Endodermal cell (in vitro differentiated cells): ENCODE data around the gene MEIG1. TPM values are rescaled to one million over a fixed set of nuclear protein-coding genes. Genes with fewer than 3 reads are reported as not detected.
"Not testable (repeated sequence)": the region's sequence is repeated elsewhere in the genome, so short reads cannot be mapped to it uniquely, and the experiment has no call there.

Experiments
- DNase-seq: peaks from one replicate; pipeline ENCODE4 v3.0.0-alpha.2; 2017
- H3K27ac ChIP-seq: 2 replicates; pipeline ENCODE4 v1.5.1; 2013; ENCODE audit warnings: mild to moderate bottlenecking, low read depth, low read length, moderate library complexity
- H3K27me3 ChIP-seq: 2 replicates; pipeline ENCODE4 v1.6.1; 2013; ENCODE audit warnings: mild to moderate bottlenecking, low read length, moderate library complexity; ENCODE audit not compliant: insufficient read depth, control insufficient read depth, poor library complexity, severe bottlenecking
- H3K36me3 ChIP-seq: 2 replicates; pipeline ENCODE4 v1.7.0; 2013; ENCODE audit warnings: mild to moderate bottlenecking, low read length, moderate library complexity; ENCODE audit not compliant: control insufficient read depth, insufficient read depth
- H3K4me1 ChIP-seq: one replicate; pipeline ENCODE4 v1.7.0; 2013; ENCODE audit warnings: low read length; ENCODE audit not compliant: control insufficient read depth, insufficient read depth
- H3K4me3 ChIP-seq: 2 replicates; pipeline ENCODE4 v1.5.1; 2013; ENCODE audit warnings: mild to moderate bottlenecking, low read length, moderate library complexity
- H3K9ac ChIP-seq: 2 replicates; pipeline ENCODE4 v1.6.1; 2013; ENCODE audit warnings: mild to moderate bottlenecking, low read length, moderate library complexity; ENCODE audit not compliant: poor library complexity, severe bottlenecking; ENCODE audit errors: extremely low read depth
- H3K9me3 ChIP-seq: 2 replicates; pipeline ENCODE4 v1.6.1; 2013; ENCODE audit warnings: mild to moderate bottlenecking, low read length, moderate library complexity; ENCODE audit not compliant: control insufficient read depth
- H3K27ac Mint-ChIP-seq: 2 replicates; pipeline ENCODE4 v1.8.0; 2020; ENCODE audit warnings: mixed read lengths
- H3K27me3 Mint-ChIP-seq: 2 replicates; pipeline ENCODE4 v1.8.0; 2021; ENCODE audit warnings: mild to moderate bottlenecking, mixed read lengths; ENCODE audit not compliant: insufficient read depth
- H3K36me3 Mint-ChIP-seq: 2 replicates; pipeline ENCODE4 v1.8.0; 2020; ENCODE audit warnings: low read depth, mixed read lengths
- H3K4me1 Mint-ChIP-seq: 2 replicates; pipeline ENCODE4 v1.8.0; 2020; ENCODE audit warnings: mixed read lengths
- H3K4me3 Mint-ChIP-seq: 2 replicates; pipeline ENCODE4 v1.8.0; 2020; ENCODE audit warnings: mild to moderate bottlenecking, moderate library complexity, mixed read lengths
- H3K9me3 Mint-ChIP-seq: 2 replicates; pipeline ENCODE4 v1.8.0; 2020; ENCODE audit warnings: mild to moderate bottlenecking, mixed read lengths
- CTCF ChIP-seq: fragments of 200-600 bp; sonication (generic); conservative IDR thresholded peaks from 2 replicates; pipeline ENCODE4 v1.5.0; 2021; ENCODE audit warnings: antibody characterized with exemption, mild to moderate bottlenecking
- WGBS, 2 experiments: methylation state at CpG; one replicate each; pipeline versions ENCODE4 v1.1.5 to v1.1.7; 2013; ENCODE audit warnings: missing lambda C conversion rate in 2 of 2, mixed read lengths in 1 of 2; ENCODE audit not compliant: insufficient coverage in 1 of 2, insufficient read length in 1 of 2; 5-methylcytosine and 5-hydroxymethylcytosine counted together
- total RNA-seq, 2 donors: library from RNA; stranded (reverse); fragmentation: NEBNext Ultra II Directional in 1 of 2; extraction: Animal tissue kit (Norgen Biotek cat#: 25700) in 1 of 2; gene quantifications; 2 replicates in 1 of 2; 3 replicates in 1 of 2; pipeline ENCODE4 v1.2.1, GENCODE V29; 2021

Gene MEIG1
- total RNA-seq, 2 donors from 2014 or later = 0.46 TPM; not detected in 1

- H3K36me3 ChIP-seq = peaks cover 17% of the 10 kb centered on the region
- Mint-ChIP-seq H3K36me3 (peaks cover 56% of the 10 kb centered on the region), H3K4me3 (no peak overlapping the region), H3K27ac (no peak overlapping the region), H3K4me1 (no peaks in the 10 kb centered on the region), H3K27me3 (no peaks in the 10 kb centered on the region), H3K9me3 (no peaks in the 10 kb centered on the region)
- H3K27me3 ChIP-seq = no peaks in the 10 kb centered on the region
- no peaks in the 10 kb centered on the region for H3K9me3 ChIP-seq
- H3K9ac ChIP-seq = no peak overlapping the region
- no peak overlapping the region for H3K27ac ChIP-seq
- H3K4me1 ChIP-seq = no peaks in the 10 kb centered on the region
- 94 to 98% methylated on average over 11 to 13 of the region's 13 CpGs for WGBS, 2 experiments
- no peak for DNase-seq
- H3K4me3 ChIP-seq = no peak overlapping the region
- no peak for TF ChIP-seq CTCF
These were observed 32.3 kb upstream of the MEIG1 start for GRCh38 chr10:14926722-14927416.

GRCh38 chr10:14930610-14931009 lies 28.6 kb upstream of the MEIG1 start:
- no peak overlapping the region for H3K4me3 Mint-ChIP-seq
- H3K9ac ChIP-seq = no peak overlapping the region
- H3K27me3 ChIP-seq = no peaks in the 10 kb centered on the region
- no peak overlapping the region for H3K27ac ChIP-seq
- no peaks in the 10 kb centered on the region for H3K9me3 Mint-ChIP-seq
- H3K9me3 ChIP-seq = no peaks in the 10 kb centered on the region
- H3K36me3 ChIP-seq = peaks cover 18% of the 10 kb centered on the region
- 96 to 100% methylated on average over 2 to 8 of the region's 10 CpGs for WGBS, 2 experiments
- no peaks in the 10 kb centered on the region for H3K27me3 Mint-ChIP-seq
- no peak overlapping the region for H3K27ac Mint-ChIP-seq
- H3K4me1 ChIP-seq = no peaks in the 10 kb centered on the region
- no peak for TF ChIP-seq CTCF
- peaks cover 60% of the 10 kb centered on the region for H3K36me3 Mint-ChIP-seq
- no peak overlapping the region for H3K4me3 ChIP-seq
- DNase-seq = no peak
- H3K4me1 Mint-ChIP-seq = no peaks in the 10 kb centered on the region

- DNase-seq = no peak
- TF ChIP-seq CTCF = no peak
- no peak overlapping the region for H3K4me3 Mint-ChIP-seq
- no peak overlapping the region for H3K27ac Mint-ChIP-seq
- no peaks in the 10 kb centered on the region for H3K27me3 Mint-ChIP-seq
- Histone ChIP-seq H3K36me3 (peaks cover 8% of the 10 kb centered on the region), H3K4me3 (no peak overlapping the region), H3K4me1 (no peaks in the 10 kb centered on the region), H3K9ac (no peak overlapping the region), H3K27me3 (no peaks in the 10 kb centered on the region), H3K9me3 (no peaks in the 10 kb centered on the region), H3K27ac (no peak overlapping the region)
- no peaks in the 10 kb centered on the region for H3K4me1 Mint-ChIP-seq
- WGBS, 2 experiments = 95 to 100% methylated on average over 2 of the region's 2 CpGs
- H3K9me3 Mint-ChIP-seq = no peaks in the 10 kb centered on the region
- peaks cover 44% of the 10 kb centered on the region for H3K36me3 Mint-ChIP-seq
These were observed 22.6 kb upstream of the MEIG1 start for GRCh38 chr10:14936584-14936983.

- not testable (repeated sequence) for H3K36me3 ChIP-seq, H3K9ac ChIP-seq, H3K4me3 Mint-ChIP-seq, H3K4me3 ChIP-seq, H3K27ac Mint-ChIP-seq, H3K27me3 ChIP-seq, DNase-seq, H3K9me3 ChIP-seq, H3K4me1 ChIP-seq, H3K9me3 Mint-ChIP-seq, H3K4me1 Mint-ChIP-seq, H3K27me3 Mint-ChIP-seq, H3K27ac ChIP-seq
- H3K36me3 Mint-ChIP-seq = peaks cover 33% of the 10 kb centered on the region
- 88 to 92% methylated on average over 2 of the region's 5 CpGs for WGBS, 2 experiments
These were observed 20.2 kb upstream of the MEIG1 start for GRCh38 chr10:14938971-14939370.

DNA sequence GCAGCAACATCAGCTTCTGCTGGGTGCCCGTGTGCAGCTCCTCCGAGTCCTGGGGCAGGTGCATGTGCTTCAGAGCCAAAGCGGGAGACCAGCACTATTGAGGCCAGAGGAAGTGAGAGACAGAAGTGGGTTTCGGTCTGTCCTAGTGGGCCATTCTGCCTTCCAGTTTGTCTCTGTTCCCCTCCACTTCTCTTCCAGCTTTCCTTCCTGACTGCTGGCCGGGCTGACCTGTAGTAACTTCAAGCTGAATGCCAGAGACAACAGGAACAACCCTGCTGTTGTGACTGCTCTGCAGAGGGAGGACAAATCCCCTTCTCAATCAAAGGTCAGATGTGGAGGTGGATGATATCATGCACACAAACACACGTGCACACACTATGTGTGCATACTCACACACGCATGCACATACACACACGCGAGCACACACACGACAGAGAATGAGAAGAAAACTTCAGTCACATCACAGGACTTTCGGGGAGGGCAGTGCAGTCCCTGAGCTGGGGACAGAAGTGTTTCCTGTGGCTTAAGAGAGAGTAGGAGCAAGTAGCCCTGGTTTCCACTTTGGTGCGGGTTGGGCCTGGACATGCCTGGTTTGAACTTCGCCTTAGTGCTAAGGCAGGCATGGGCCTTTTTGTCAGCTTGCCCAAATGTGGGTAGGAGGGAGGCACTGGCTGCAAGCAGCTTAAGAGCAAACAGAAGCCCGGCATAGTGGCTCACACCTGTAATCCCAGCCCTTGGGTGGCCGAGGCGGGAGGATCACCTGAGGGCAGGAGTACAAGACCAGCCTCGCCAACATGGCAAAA lies 16.8 kb upstream of the MEIG1 start:
- H3K36me3 ChIP-seq, H3K27ac ChIP-seq, H3K4me1 Mint-ChIP-seq, H3K9ac ChIP-seq, H3K9me3 Mint-ChIP-seq, H3K4me3 Mint-ChIP-seq, H3K4me3 ChIP-seq, H3K27ac Mint-ChIP-seq, H3K9me3 ChIP-seq, H3K4me1 ChIP-seq, H3K27me3 ChIP-seq, H3K27me3 Mint-ChIP-seq, DNase-seq: not testable (repeated sequence)
- WGBS, 2 experiments = 93 to 95% methylated on average over 7 to 17 of the region's 17 CpGs
- peaks cover 37% of the 10 kb centered on the region for H3K36me3 Mint-ChIP-seq
